ENCODE results near the gene C2orf76. TPM values are rescaled to one million over a fixed set of nuclear protein-coding genes. Genes with fewer than 3 reads are reported as not detected.
"Not testable (repeated sequence)": the region's sequence is repeated elsewhere in the genome, so short reads cannot be mapped to it uniquely, and the experiment has no call there.

C2orf76 gene
- total RNA-seq, 1 experiment from 2014 or later, result 10.2 TPM

DNA sequence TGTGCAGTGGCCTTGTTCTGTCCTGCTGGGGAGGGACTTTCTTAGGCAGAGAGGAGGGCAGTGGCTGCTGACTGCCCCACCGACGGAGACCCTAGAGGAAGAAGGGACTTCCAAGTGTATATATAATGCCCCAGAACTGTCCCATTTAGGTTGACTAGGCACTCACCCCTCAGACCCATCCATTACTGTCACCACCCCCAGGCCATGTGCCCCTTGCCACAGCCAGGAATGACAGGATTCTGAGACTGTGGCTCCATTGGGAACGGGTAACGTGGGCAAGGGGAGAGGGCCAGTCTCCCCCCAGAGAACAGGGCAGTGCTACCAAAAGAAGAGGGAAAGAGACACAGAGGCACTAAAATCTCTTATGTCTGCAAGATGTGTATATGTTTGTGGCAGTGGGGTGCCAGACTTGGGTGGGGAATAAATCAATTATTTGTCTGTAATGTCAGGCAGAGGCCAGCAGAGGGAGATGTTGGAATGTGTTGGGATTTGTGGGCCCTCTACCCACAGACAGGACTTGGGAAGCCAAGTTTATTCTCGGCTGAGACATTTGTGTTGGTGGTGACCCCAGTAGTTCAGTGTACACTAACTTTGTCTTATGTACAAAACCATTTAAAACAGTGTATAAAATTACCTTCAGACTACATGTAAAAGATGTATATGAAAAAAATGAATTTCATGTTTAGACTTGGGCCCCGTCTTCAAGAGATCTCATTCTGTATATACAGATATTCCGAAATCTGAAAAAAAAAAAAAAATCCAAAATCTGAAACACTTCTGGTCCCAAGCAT lies 41.0 kb upstream of the C2orf76 start:
- CTCF ChIA-PET, result no interaction called here
- H3F3A ChIP-seq (ENCODE audit: low read length, unreplicated experiment), result no peaks in the 10 kb centered on the region
- no peaks in the 10 kb centered on the region for H3K9me3 ChIP-seq (ENCODE audit: low read length)
- H3K9me2 ChIP-seq (replicated peaks; ENCODE audit: low read length), result no peaks in the 10 kb centered on the region
- no peak overlapping the region for H3K9ac ChIP-seq (ENCODE audit: low read length)
- no peaks in the 10 kb centered on the region for H4K20me1 ChIP-seq (ENCODE audit: low read length)
- H2AFZ ChIP-seq (ENCODE audit: low read length), result no peak overlapping the region
- ATAC-seq (peak; percentile 56), DNase-seq (peak; percentile 71)
- no peaks in the 10 kb centered on the region for H3K4me1 ChIP-seq (ENCODE audit: insufficient read depth, low read length)
- BruUV-seq (replicated peaks), result no TSS peak
- no peaks in the 10 kb centered on the region for H3K79me2 ChIP-seq (ENCODE audit: low read length)
- peak; percentile 77 for TF ChIP-seq CTCF (conservative IDR thresholded peaks at IDR 0.05; ENCODE audit: low read depth, low read length)
- TF ChIP-seq EZH2 (IDR thresholded peaks at IDR 0.05; ENCODE audit: low read length, unreplicated experiment), result no peak
- no peaks in the 10 kb centered on the region for H3K36me3 ChIP-seq (ENCODE audit: low read depth, low read length)
- H3K27me3 ChIP-seq (ENCODE audit: low read length), result no peaks in the 10 kb centered on the region
- no peak overlapping the region for H3K4me2 ChIP-seq (ENCODE audit: low read length)
- POLR2A ChIA-PET (ENCODE audit: unreplicated experiment), result no interaction called here
- no peak overlapping the region for H3K27ac ChIP-seq (ENCODE audit: low read length)
- intact Hi-C loops (cut with micrococcal nuclease), result loop anchor here (1.0 kb wide), 2 partner anchors 69 to 253 kb away; no protein-coding TSS in a partner anchor
- no peak overlapping the region for H3K4me3 ChIP-seq (ENCODE audit: low read length)

- Histone ChIP-seq H3K9me3 (ENCODE audit: low read length) (no peaks in the 10 kb centered on the region), H3K9ac (ENCODE audit: low read length) (no peak overlapping the region), H3F3A (ENCODE audit: low read length, unreplicated experiment) (no peaks in the 10 kb centered on the region), H3K4me2 (ENCODE audit: low read length) (no peak overlapping the region), H3K27ac (ENCODE audit: low read length) (no peak overlapping the region), H3K79me2 (ENCODE audit: low read length) (no peaks in the 10 kb centered on the region), H3K27me3 (ENCODE audit: low read length) (no peaks in the 10 kb centered on the region), H3K9me2 (replicated peaks; ENCODE audit: low read length) (no peaks in the 10 kb centered on the region), H2AFZ (ENCODE audit: low read length) (no peak overlapping the region), H3K4me3 (ENCODE audit: low read length) (no peak overlapping the region), H3K36me3 (ENCODE audit: low read depth, low read length) (no peaks in the 10 kb centered on the region), H4K20me1 (ENCODE audit: low read length) (no peaks in the 10 kb centered on the region), H3K4me1 (ENCODE audit: insufficient read depth, low read length) (no peaks in the 10 kb centered on the region)
- BruUV-seq (replicated peaks), result no TSS peak
- TF ChIP-seq CTCF (conservative IDR thresholded peaks at IDR 0.05; ENCODE audit: low read depth, low read length) (no peak), EZH2 (IDR thresholded peaks at IDR 0.05; ENCODE audit: low read length, unreplicated experiment) (no peak), EZH2phosphoT487 (IDR thresholded peaks at IDR 0.05; ENCODE audit: borderline replicate concordance, low read length) (no peak)
- no peak for DNase-seq
- intact Hi-C loops (cut with micrococcal nuclease), result no loop called here
- POLR2A ChIA-PET (ENCODE audit: unreplicated experiment), result no interaction called here
- ATAC-seq, result no peak
- CTCF ChIA-PET, result no interaction called here
These were observed 38.5 kb upstream of the C2orf76 start for GRCh38 chr2:119405151-119405550.

GRCh38 chr2:119403618-119404017 lies 37.0 kb upstream of the C2orf76 start:
- H3K4me1 ChIP-seq (ENCODE audit: insufficient read depth, low read length); H3K27ac ChIP-seq (ENCODE audit: low read length); H3K27me3 ChIP-seq (ENCODE audit: low read length); POLR2A ChIA-PET (ENCODE audit: unreplicated experiment); ATAC-seq; H3K9me3 ChIP-seq (ENCODE audit: low read length); H3K36me3 ChIP-seq (ENCODE audit: low read depth, low read length); CTCF ChIA-PET; H3K4me3 ChIP-seq (ENCODE audit: low read length); H3K9me2 ChIP-seq (replicated peaks; ENCODE audit: low read length); BruUV-seq (replicated peaks); H3F3A ChIP-seq (ENCODE audit: low read length, unreplicated experiment); H2AFZ ChIP-seq (ENCODE audit: low read length); H3K9ac ChIP-seq (ENCODE audit: low read length); H4K20me1 ChIP-seq (ENCODE audit: low read length); intact Hi-C loops (cut with micrococcal nuclease); H3K4me2 ChIP-seq (ENCODE audit: low read length); H3K79me2 ChIP-seq (ENCODE audit: low read length); DNase-seq: not testable (repeated sequence)

Data from PC-3 (cell line).